Endodermal cell (in vitro differentiated cells): ENCODE data around the gene PDE3A. TPM values are rescaled to one million over a fixed set of nuclear protein-coding genes. Genes with fewer than 3 reads are reported as not detected.

Experiments
- DNase-seq: peaks from one replicate; pipeline ENCODE4 v3.0.0-alpha.2; 2017
- H3K27ac ChIP-seq: 2 replicates; pipeline ENCODE4 v1.5.1; 2013; ENCODE audit warnings: mild to moderate bottlenecking, low read depth, low read length, moderate library complexity
- H3K27me3 ChIP-seq: 2 replicates; pipeline ENCODE4 v1.6.1; 2013; ENCODE audit warnings: mild to moderate bottlenecking, low read length, moderate library complexity; ENCODE audit not compliant: insufficient read depth, control insufficient read depth, poor library complexity, severe bottlenecking
- H3K36me3 ChIP-seq: 2 replicates; pipeline ENCODE4 v1.7.0; 2013; ENCODE audit warnings: mild to moderate bottlenecking, low read length, moderate library complexity; ENCODE audit not compliant: control insufficient read depth, insufficient read depth
- H3K4me1 ChIP-seq: one replicate; pipeline ENCODE4 v1.7.0; 2013; ENCODE audit warnings: low read length; ENCODE audit not compliant: control insufficient read depth, insufficient read depth
- H3K4me3 ChIP-seq: 2 replicates; pipeline ENCODE4 v1.5.1; 2013; ENCODE audit warnings: mild to moderate bottlenecking, low read length, moderate library complexity
- H3K9ac ChIP-seq: 2 replicates; pipeline ENCODE4 v1.6.1; 2013; ENCODE audit warnings: mild to moderate bottlenecking, low read length, moderate library complexity; ENCODE audit not compliant: poor library complexity, severe bottlenecking; ENCODE audit errors: extremely low read depth
- H3K9me3 ChIP-seq: 2 replicates; pipeline ENCODE4 v1.6.1; 2013; ENCODE audit warnings: mild to moderate bottlenecking, low read length, moderate library complexity; ENCODE audit not compliant: control insufficient read depth
- H3K27ac Mint-ChIP-seq: 2 replicates; pipeline ENCODE4 v1.8.0; 2020; ENCODE audit warnings: mixed read lengths
- H3K27me3 Mint-ChIP-seq: 2 replicates; pipeline ENCODE4 v1.8.0; 2021; ENCODE audit warnings: mild to moderate bottlenecking, mixed read lengths; ENCODE audit not compliant: insufficient read depth
- H3K36me3 Mint-ChIP-seq: 2 replicates; pipeline ENCODE4 v1.8.0; 2020; ENCODE audit warnings: low read depth, mixed read lengths
- H3K4me1 Mint-ChIP-seq: 2 replicates; pipeline ENCODE4 v1.8.0; 2020; ENCODE audit warnings: mixed read lengths
- H3K4me3 Mint-ChIP-seq: 2 replicates; pipeline ENCODE4 v1.8.0; 2020; ENCODE audit warnings: mild to moderate bottlenecking, moderate library complexity, mixed read lengths
- H3K9me3 Mint-ChIP-seq: 2 replicates; pipeline ENCODE4 v1.8.0; 2020; ENCODE audit warnings: mild to moderate bottlenecking, mixed read lengths
- WGBS, 2 experiments: methylation state at CpG; one replicate each; pipeline versions ENCODE4 v1.1.5 to v1.1.7; 2013; ENCODE audit warnings: missing lambda C conversion rate in 2 of 2, mixed read lengths in 1 of 2; ENCODE audit not compliant: insufficient coverage in 1 of 2, insufficient read length in 1 of 2; 5-methylcytosine and 5-hydroxymethylcytosine counted together
- total RNA-seq, 2 donors: library from RNA; stranded (reverse); fragmentation: NEBNext Ultra II Directional in 1 of 2; extraction: Animal tissue kit (Norgen Biotek cat#: 25700) in 1 of 2; gene quantifications; 2 replicates in 1 of 2; 3 replicates in 1 of 2; pipeline ENCODE4 v1.2.1, GENCODE V29; 2021
- TF ChIP-seq, protein P1 (sequence below): fragments of 200-600 bp; sonication (generic); conservative IDR thresholded peaks from 2 replicates; pipeline ENCODE4 v1.5.0; 2021; ENCODE audit warnings: antibody characterized with exemption, mild to moderate bottlenecking

PDE3A gene
- total RNA-seq, 2 donors from 2014 or later, result 0.62 to 1.8 TPM

DNA sequence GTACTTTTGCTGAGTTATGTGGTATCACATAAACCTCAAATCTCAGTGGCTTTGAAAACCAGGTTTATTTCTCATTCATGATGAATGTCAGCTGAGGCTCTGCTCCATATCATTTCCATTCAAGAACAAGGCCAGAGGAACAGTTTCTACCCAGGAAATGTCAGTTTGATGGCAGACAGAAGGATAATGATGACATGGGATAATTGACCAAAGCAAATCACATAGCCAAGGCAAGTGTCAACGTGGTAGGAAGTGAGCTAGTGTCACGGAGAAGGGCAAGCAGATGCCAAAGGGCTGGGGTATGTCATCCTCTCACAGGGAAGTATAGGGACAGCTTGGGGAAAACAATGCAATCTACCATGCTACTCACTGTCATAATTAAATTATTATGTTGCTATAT lies 12.3 kb upstream of the PDE3A start:
- H3K9ac ChIP-seq, result no peak overlapping the region
- H3K36me3 Mint-ChIP-seq, result no peaks in the 10 kb centered on the region
- H3K27ac ChIP-seq, result no peak overlapping the region
- no peaks in the 10 kb centered on the region for H3K27me3 Mint-ChIP-seq
- peaks cover 6% of the 10 kb centered on the region for H3K9me3 Mint-ChIP-seq
- H3K4me1 ChIP-seq, result no peaks in the 10 kb centered on the region
- H3K9me3 ChIP-seq, result no peaks in the 10 kb centered on the region
- no peaks in the 10 kb centered on the region for H3K36me3 ChIP-seq
- WGBS, 2 experiments, result 69 to 71% methylated on average over 2 of the region's 2 CpGs
- no peak overlapping the region for H3K4me3 ChIP-seq
- H3K27ac Mint-ChIP-seq, result no peak overlapping the region
- no peak overlapping the region for H3K4me3 Mint-ChIP-seq
- DNase-seq, result no peak
- H3K4me1 Mint-ChIP-seq, result no peaks in the 10 kb centered on the region
- no peaks in the 10 kb centered on the region for H3K27me3 ChIP-seq
- TF ChIP-seq, protein P1, sequence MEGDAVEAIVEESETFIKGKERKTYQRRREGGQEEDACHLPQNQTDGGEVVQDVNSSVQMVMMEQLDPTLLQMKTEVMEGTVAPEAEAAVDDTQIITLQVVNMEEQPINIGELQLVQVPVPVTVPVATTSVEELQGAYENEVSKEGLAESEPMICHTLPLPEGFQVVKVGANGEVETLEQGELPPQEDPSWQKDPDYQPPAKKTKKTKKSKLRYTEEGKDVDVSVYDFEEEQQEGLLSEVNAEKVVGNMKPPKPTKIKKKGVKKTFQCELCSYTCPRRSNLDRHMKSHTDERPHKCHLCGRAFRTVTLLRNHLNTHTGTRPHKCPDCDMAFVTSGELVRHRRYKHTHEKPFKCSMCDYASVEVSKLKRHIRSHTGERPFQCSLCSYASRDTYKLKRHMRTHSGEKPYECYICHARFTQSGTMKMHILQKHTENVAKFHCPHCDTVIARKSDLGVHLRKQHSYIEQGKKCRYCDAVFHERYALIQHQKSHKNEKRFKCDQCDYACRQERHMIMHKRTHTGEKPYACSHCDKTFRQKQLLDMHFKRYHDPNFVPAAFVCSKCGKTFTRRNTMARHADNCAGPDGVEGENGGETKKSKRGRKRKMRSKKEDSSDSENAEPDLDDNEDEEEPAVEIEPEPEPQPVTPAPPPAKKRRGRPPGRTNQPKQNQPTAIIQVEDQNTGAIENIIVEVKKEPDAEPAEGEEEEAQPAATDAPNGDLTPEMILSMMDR, result no peak

DNA sequence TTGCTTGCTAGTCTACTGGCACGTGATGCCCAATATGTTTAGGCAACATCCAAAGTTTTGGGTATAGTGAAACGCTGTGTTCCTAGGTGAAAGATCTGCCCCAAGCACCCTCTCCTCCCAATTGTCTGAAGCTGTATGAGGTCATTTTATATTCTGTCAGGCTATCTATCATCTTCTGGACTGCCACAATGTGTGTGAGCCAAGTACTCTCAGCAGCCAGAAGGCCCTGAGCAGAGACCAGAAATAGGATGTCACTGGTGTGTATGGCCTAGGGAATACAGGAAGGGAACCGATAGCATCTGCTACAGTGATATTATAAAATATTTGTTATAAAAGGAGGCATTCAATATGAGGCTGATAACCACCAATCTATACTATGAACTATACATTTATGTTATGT lies 7.9 kb upstream of the PDE3A start:
- H3K4me1 Mint-ChIP-seq, result no peaks in the 10 kb centered on the region
- TF ChIP-seq, protein P1, result no peak
- no peak for DNase-seq
- no peak overlapping the region for H3K4me3 Mint-ChIP-seq
- Histone ChIP-seq H3K9me3 (no peaks in the 10 kb centered on the region), H3K27ac (no peak overlapping the region), H3K4me1 (no peaks in the 10 kb centered on the region), H3K36me3 (no peaks in the 10 kb centered on the region), H3K27me3 (peaks cover 3% of the 10 kb centered on the region), H3K4me3 (no peak overlapping the region), H3K9ac (no peak overlapping the region)
- H3K27ac Mint-ChIP-seq, result no peak overlapping the region
- peaks cover 3% of the 10 kb centered on the region for H3K27me3 Mint-ChIP-seq
- 94 to 100% methylated on average over 1 to 2 of the region's 3 CpGs for WGBS, 2 experiments
- H3K36me3 Mint-ChIP-seq, result no peaks in the 10 kb centered on the region
- H3K9me3 Mint-ChIP-seq, result no peaks in the 10 kb centered on the region

DNA sequence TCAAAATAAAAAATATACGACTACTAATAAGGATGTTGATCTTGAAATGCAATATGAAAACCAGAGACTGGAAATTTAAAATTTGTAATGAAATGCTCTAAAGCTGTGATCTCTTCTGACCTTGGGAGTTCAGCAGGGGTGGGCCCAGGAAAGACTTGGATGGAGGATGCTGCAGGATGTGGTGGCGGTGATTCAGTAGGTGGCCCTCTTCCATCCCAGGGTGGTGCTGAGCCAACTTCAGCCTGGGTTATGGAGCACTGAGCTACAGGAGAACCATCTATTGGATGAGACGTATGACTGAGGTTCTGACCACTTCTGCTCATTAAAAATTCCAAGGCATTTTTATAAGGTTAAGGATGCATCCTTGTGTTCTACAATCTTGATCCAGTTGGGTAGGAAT lies 6.9 kb upstream of the PDE3A start:
- Histone ChIP-seq H3K4me3 (no peak overlapping the region), H3K9ac (no peak overlapping the region), H3K4me1 (no peaks in the 10 kb centered on the region), H3K9me3 (no peaks in the 10 kb centered on the region), H3K27me3 (peaks cover 13% of the 10 kb centered on the region), H3K36me3 (no peaks in the 10 kb centered on the region), H3K27ac (no peak overlapping the region)
- no peak overlapping the region for H3K27ac Mint-ChIP-seq
- H3K4me3 Mint-ChIP-seq, result no peak overlapping the region
- 96% methylated on average over 3 of the region's 3 CpGs; no CpG with 5 or more reads in 1 of the 2 experiments for WGBS, 2 experiments
- peaks cover 11% of the 10 kb centered on the region for H3K27me3 Mint-ChIP-seq
- TF ChIP-seq, protein P1, result no peak
- no peaks in the 10 kb centered on the region for H3K9me3 Mint-ChIP-seq
- no peaks in the 10 kb centered on the region for H3K36me3 Mint-ChIP-seq
- no peaks in the 10 kb centered on the region for H3K4me1 Mint-ChIP-seq
- no peak for DNase-seq
